Calu3 (cell line): ENCODE data around the gene DNAH1. TPM values are rescaled to one million over a fixed set of nuclear protein-coding genes. Genes with fewer than 3 reads are reported as not detected.

ENCODE experiments used
- BruUV-seq: library from RNA; stranded (reverse); fragments of 400-500 nt; replicated peaks from 2 replicates; lab custom pipeline; 2021; lab: Mats Ljungman, UMichigan
- CTCF ChIA-PET: fragments of 300-600 bp; sonication (Branson Sonifier 250); formaldehyde crosslinking; loops from one replicate; lab custom pipeline; 2022; ENCODE audit warnings: antibody characterized with exemption; lab: Charles Lee
- DNase-seq: peaks from one replicate; pipeline ENCODE4 v3.0.0; 2022
- H3K27ac Mint-ChIP-seq: one replicate; pipeline ENCODE4 v1.8.0; 2022; ENCODE audit warnings: mixed read lengths; ENCODE audit not compliant: unreplicated experiment
- H3K27me3 Mint-ChIP-seq: one replicate; pipeline ENCODE4 v1.8.0; 2022; ENCODE audit warnings: mixed read lengths; ENCODE audit not compliant: unreplicated experiment
- H3K36me3 Mint-ChIP-seq: one replicate; pipeline ENCODE4 v1.8.0; 2022; ENCODE audit warnings: mild to moderate bottlenecking, moderate library complexity, mixed read lengths; ENCODE audit not compliant: insufficient read depth, unreplicated experiment
- H3K4me1 Mint-ChIP-seq: one replicate; pipeline ENCODE4 v1.8.0; 2022; ENCODE audit warnings: mild to moderate bottlenecking, low read depth, mixed read lengths; ENCODE audit not compliant: unreplicated experiment
- H3K4me3 Mint-ChIP-seq: one replicate; pipeline ENCODE4 v1.8.0; 2022; ENCODE audit warnings: mild to moderate bottlenecking, low read depth, moderate library complexity, mixed read lengths; ENCODE audit not compliant: unreplicated experiment
- H3K9me3 Mint-ChIP-seq: one replicate; pipeline ENCODE4 v1.8.0; 2022; ENCODE audit warnings: low read depth, mixed read lengths; ENCODE audit not compliant: unreplicated experiment
- CTCF ChIP-seq: fragments of 200-600 bp; IDR thresholded peaks from one replicate; pipeline ENCODE4 v1.8.0; 2022; ENCODE audit warnings: antibody characterized with exemption; ENCODE audit not compliant: unreplicated experiment
- intact Hi-C: fragments of 100-400 bp; cut with micrococcal nuclease; formaldehyde crosslinking; loops from one replicate; pipeline ENCODE4 v1.10.0; 2022; ENCODE audit not compliant: unreplicated experiment
- total RNA-seq: library from RNA; stranded (reverse); gene quantifications from 2 replicates; pipeline ENCODE4 v1.2.3, GENCODE V29; 2022

DNAH1 gene
- total RNA-seq, 1 experiment from 2014 or later, result 13.1 TPM

- H3K27me3 Mint-ChIP-seq, result no peaks in the 10 kb centered on the region
- H3K9me3 Mint-ChIP-seq, result no peaks in the 10 kb centered on the region
- no peak for DNase-seq
- no peaks in the 10 kb centered on the region for H3K4me1 Mint-ChIP-seq
- peaks cover 4% of the 10 kb centered on the region for H3K36me3 Mint-ChIP-seq
- H3K4me3 Mint-ChIP-seq, result no peak overlapping the region
- H3K27ac Mint-ChIP-seq, result no peak overlapping the region
- BruUV-seq, result no TSS peak
- CTCF ChIA-PET, result interaction anchor here (0.7 kb wide), 1 partner anchor 145 kb away, joined by 4 read pairs; no protein-coding TSS in a partner anchor
- intact Hi-C loops, result no loop called here
- TF ChIP-seq CTCF, result no peak
Measured at GRCh38 chr3:52388933-52389332, 72.8 kb downstream of the DNAH1 start.

GRCh38 chr3:52391096-52391495 lies 75.0 kb downstream of the DNAH1 start:
- intact Hi-C loops, result no loop called here
- Mint-ChIP-seq H3K4me3 (no peak overlapping the region), H3K27ac (no peak overlapping the region), H3K9me3 (no peaks in the 10 kb centered on the region), H3K36me3 (peaks cover 4% of the 10 kb centered on the region), H3K4me1 (no peaks in the 10 kb centered on the region), H3K27me3 (no peaks in the 10 kb centered on the region)
- CTCF ChIA-PET, result no interaction called here
- no peak for TF ChIP-seq CTCF
- BruUV-seq, result no TSS peak
- DNase-seq, result no peak

GRCh38 chr3:52392216-52392930 lies 76.3 kb downstream of the DNAH1 start:
- Mint-ChIP-seq H3K4me1 (no peaks in the 10 kb centered on the region), H3K36me3 (peaks cover 4% of the 10 kb centered on the region), H3K4me3 (no peak overlapping the region), H3K27me3 (no peaks in the 10 kb centered on the region), H3K9me3 (no peaks in the 10 kb centered on the region), H3K27ac (no peak overlapping the region)
- CTCF ChIA-PET, result no interaction called here
- BruUV-seq, result no TSS peak
- intact Hi-C loops, result no loop called here
- DNase-seq, result no peak
- TF ChIP-seq CTCF, result no peak

GRCh38 chr3:52393131-52393807 lies 77.2 kb downstream of the DNAH1 start:
- no peak for TF ChIP-seq CTCF
- Mint-ChIP-seq H3K4me1 (no peaks in the 10 kb centered on the region), H3K4me3 (no peak overlapping the region), H3K27ac (no peak overlapping the region), H3K27me3 (no peaks in the 10 kb centered on the region), H3K36me3 (peaks cover 4% of the 10 kb centered on the region), H3K9me3 (no peaks in the 10 kb centered on the region)
- no peak for DNase-seq
- CTCF ChIA-PET, result no interaction called here
- intact Hi-C loops, result no loop called here
- BruUV-seq, result no TSS peak
